ENCODE measurements around the gene ASRGL1. TPM values are rescaled to one million over a fixed set of nuclear protein-coding genes. Genes with fewer than 3 reads are reported as not detected.

The ASRGL1 gene
- total RNA-seq, 2 donors from 2014 or later, result 27.6 to 93.0 TPM

DNA sequence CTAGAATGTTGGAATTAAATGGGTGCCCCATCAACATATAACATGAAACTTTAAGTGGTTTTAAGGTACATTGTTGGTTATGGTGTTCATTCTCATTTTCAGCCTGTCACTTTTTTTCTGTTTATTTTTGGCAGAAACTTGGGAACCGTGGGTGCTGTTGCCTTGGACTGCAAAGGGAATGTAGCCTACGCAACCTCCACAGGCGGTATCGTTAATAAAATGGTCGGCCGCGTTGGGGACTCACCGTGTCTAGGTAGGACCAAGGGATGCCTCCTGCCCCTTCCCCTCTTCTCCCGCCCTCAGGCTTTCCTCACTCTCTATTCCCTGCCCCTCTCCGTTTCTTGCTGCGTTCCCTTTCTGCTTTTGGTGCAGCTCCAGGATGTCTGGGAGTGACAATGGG lies 51.8 kb downstream of the ASRGL1 start:
- 68% methylated on average over 11 of the region's 11 CpGs for WGBS
- intact Hi-C loops (cut with DNase I), result no loop called here

DNA sequence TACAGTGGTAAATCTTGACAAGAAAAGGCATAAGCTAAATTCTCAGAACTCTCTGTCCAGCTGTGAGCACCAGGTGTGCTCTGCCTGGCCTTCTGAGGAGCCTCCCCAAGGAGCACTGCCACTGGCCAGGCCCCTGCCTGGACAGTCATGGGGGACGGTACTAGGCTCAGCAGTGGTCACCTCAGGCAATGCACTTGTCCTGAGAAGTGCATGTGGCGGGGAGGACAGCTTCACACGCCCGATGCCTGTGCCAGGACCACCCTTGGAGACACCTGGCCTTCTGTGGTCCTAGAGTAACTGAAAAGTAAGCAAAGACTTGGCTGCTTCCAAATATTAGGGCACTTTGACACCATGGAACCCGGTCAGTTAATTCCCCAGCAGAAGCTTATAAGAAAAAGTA lies 53.0 kb downstream of the ASRGL1 start:
- TF ChIP-seq, protein P1, sequence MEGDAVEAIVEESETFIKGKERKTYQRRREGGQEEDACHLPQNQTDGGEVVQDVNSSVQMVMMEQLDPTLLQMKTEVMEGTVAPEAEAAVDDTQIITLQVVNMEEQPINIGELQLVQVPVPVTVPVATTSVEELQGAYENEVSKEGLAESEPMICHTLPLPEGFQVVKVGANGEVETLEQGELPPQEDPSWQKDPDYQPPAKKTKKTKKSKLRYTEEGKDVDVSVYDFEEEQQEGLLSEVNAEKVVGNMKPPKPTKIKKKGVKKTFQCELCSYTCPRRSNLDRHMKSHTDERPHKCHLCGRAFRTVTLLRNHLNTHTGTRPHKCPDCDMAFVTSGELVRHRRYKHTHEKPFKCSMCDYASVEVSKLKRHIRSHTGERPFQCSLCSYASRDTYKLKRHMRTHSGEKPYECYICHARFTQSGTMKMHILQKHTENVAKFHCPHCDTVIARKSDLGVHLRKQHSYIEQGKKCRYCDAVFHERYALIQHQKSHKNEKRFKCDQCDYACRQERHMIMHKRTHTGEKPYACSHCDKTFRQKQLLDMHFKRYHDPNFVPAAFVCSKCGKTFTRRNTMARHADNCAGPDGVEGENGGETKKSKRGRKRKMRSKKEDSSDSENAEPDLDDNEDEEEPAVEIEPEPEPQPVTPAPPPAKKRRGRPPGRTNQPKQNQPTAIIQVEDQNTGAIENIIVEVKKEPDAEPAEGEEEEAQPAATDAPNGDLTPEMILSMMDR (IDR thresholded peaks at IDR 0.05), result no peak
- no peak for TF ChIP-seq POLR2AphosphoS5 (IDR thresholded peaks at IDR 0.05)
- Histone ChIP-seq H3K9me3 (no peaks in the 10 kb centered on the region), H3K4me3 (no peak overlapping the region), H3K27ac (no peak overlapping the region), H3K4me1 (replicated peaks) (peaks cover 5% of the 10 kb centered on the region), H3K36me3 (no peaks in the 10 kb centered on the region), H3K27me3 (replicated peaks; ENCODE audit: insufficient read depth) (no peaks in the 10 kb centered on the region)
- no peak for DNase-seq (ENCODE audit: low spot score)
- intact Hi-C loops (cut with DNase I), result loop anchor here (10.0 kb wide), 1 partner anchor 475 kb away; no protein-coding TSS in a partner anchor
- WGBS, result 62% methylated on average over 5 of the region's 5 CpGs

More for the DNA sequence above, 51.8 kb downstream of the ASRGL1 start:
- no peak overlapping the region for H3K27ac ChIP-seq
- no peak for DNase-seq (ENCODE audit: low spot score)
- H3K9me3 ChIP-seq, result no peaks in the 10 kb centered on the region
- no peak overlapping the region for H3K4me3 ChIP-seq
- H3K36me3 ChIP-seq, result no peaks in the 10 kb centered on the region
- no peaks in the 10 kb centered on the region for H3K27me3 ChIP-seq (replicated peaks; ENCODE audit: insufficient read depth)
- peaks cover 5% of the 10 kb centered on the region for H3K4me1 ChIP-seq (replicated peaks)
- TF ChIP-seq POLR2A (IDR thresholded peaks at IDR 0.05), result no peak
- TF ChIP-seq POLR2AphosphoS5 (IDR thresholded peaks at IDR 0.05), result no peak
- TF ChIP-seq, protein P1 (IDR thresholded peaks at IDR 0.05), result no peak

DNA sequence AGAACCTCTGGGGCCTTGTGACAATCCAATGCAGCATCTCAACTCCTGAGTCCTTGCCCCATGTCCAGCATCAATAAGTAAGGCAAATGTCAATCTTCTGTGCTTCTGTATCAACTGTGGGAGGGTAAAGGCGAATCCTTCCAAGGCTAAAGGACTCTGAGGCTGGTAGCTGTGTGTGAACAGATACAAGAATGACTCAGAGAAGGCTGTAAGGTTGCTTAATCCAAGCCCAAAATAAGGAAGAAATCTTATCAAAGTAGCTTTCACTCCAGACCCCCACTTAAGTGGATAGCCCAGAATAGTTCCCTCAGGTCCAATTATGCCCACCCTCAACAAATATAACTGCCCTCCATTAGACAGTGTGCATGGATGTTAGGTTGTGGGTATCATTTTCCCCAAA lies 53.5 kb downstream of the ASRGL1 start:
- H3K27ac ChIP-seq, result no peak overlapping the region
- no peaks in the 10 kb centered on the region for H3K27me3 ChIP-seq (replicated peaks; ENCODE audit: insufficient read depth)
- intact Hi-C loops (cut with DNase I), result loop anchor here (10.0 kb wide), 1 partner anchor 474 kb away; no protein-coding TSS in a partner anchor
- TF ChIP-seq, protein P1 (IDR thresholded peaks at IDR 0.05), result no peak
- H3K4me3 ChIP-seq, result no peak overlapping the region
- DNase-seq (ENCODE audit: low spot score), result no peak
- peaks cover 5% of the 10 kb centered on the region for H3K4me1 ChIP-seq (replicated peaks)
- H3K9me3 ChIP-seq, result no peaks in the 10 kb centered on the region
- no peaks in the 10 kb centered on the region for H3K36me3 ChIP-seq
- WGBS, result 100% methylated on average over 1 of the region's 1 CpG

DNA sequence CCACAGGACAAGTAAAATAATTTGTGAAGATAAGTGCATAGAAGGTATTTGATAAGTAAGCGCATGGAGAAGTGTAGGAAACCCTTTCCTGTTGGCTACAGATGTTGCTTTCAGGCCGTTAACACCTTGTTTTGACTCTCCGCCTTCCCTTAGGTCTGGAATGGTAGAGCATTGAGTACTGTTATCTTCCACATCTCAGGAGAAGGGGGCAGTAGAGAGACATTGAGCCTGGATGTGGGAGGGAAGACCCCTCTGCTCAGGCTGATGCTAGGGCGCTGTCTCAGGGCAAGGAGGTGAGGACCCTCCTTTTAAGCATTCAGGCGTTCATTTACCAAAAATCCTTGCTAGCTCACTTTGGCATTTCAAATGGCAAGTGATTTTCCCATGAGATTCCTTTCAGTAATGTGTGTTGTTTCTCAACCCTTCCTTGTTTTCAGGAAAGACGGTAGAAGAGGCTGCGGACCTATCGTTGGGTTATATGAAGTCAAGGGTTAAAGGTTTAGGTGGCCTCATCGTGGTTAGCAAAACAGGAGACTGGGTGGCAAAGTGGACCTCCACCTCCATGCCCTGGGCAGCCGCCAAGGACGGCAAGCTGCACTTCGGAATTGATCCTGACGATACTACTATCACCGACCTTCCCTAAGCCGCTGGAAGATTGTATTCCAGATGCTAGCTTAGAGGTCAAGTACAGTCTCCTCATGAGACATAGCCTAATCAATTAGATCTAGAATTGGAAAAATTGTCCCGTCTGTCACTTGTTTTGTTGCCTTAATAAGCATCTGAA lies 54.6 kb downstream of the ASRGL1 start:
- H3K36me3 ChIP-seq, result no peaks in the 10 kb centered on the region
- H3K4me1 ChIP-seq (replicated peaks), result peaks cover 5% of the 10 kb centered on the region
- intact Hi-C loops (cut with DNase I), result loop anchor here (10.0 kb wide), 1 partner anchor 473 kb away; no protein-coding TSS in a partner anchor
- no peak overlapping the region for H3K27ac ChIP-seq
- TF ChIP-seq POLR2A (IDR thresholded peaks at IDR 0.05), result no peak
- TF ChIP-seq, protein P1 (IDR thresholded peaks at IDR 0.05), result no peak
- no peak for TF ChIP-seq POLR2AphosphoS5 (IDR thresholded peaks at IDR 0.05)
- WGBS, result 89% methylated on average over 16 of the region's 16 CpGs
- H3K9me3 ChIP-seq, result no peaks in the 10 kb centered on the region
- DNase-seq (ENCODE audit: low spot score), result no peak
- no peaks in the 10 kb centered on the region for H3K27me3 ChIP-seq (replicated peaks; ENCODE audit: insufficient read depth)
- no peak overlapping the region for H3K4me3 ChIP-seq

DNA sequence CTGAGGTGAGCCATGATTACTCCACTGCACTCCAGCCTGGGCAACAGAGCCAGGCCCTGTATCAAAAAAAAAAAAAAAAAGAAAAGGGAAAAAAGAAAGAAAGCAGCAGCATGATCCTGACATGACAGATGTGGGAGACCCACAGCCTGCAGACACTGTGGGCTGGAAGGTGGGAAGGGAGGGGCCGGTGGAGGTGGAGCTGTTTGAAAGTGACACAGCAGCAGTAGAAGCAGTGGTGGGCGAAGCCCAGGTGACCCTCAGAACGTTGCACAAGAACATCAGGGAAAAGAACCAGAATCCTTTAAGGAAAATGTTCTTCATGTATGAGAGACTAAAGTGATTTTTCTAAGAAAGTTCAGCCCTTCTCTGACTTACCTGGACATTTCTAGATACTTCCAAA lies 55.3 kb downstream of the ASRGL1 start:
- no peak for DNase-seq (ENCODE audit: low spot score)
- no peaks in the 10 kb centered on the region for H3K9me3 ChIP-seq
- H3K4me3 ChIP-seq, result peak overlapping the region in 1 of 2 donors; percentile 5
- H3K36me3 ChIP-seq, result no peaks in the 10 kb centered on the region
- H3K4me1 ChIP-seq (replicated peaks), result peaks cover 5% of the 10 kb centered on the region
- TF ChIP-seq, protein P1 (IDR thresholded peaks at IDR 0.05), result no peak
- TF ChIP-seq POLR2AphosphoS5 (IDR thresholded peaks at IDR 0.05), result no peak
- TF ChIP-seq POLR2A (IDR thresholded peaks at IDR 0.05), result no peak
- H3K27me3 ChIP-seq (replicated peaks; ENCODE audit: insufficient read depth), result no peaks in the 10 kb centered on the region
- peak overlapping the region in 1 of 2 donors; percentile 74 for H3K27ac ChIP-seq
- WGBS, result 83% methylated on average over 3 of the region's 3 CpGs
- intact Hi-C loops (cut with DNase I), result loop anchor here (10.0 kb wide), 1 partner anchor 472 kb away; no protein-coding TSS in a partner anchor
